ENCODE data around the gene ATXN10.
"Not testable (repeated sequence)": the region's sequence is repeated elsewhere in the genome, so short reads cannot be mapped to it uniquely, and the experiment has no call there.

The ATXN10 gene

DNA sequence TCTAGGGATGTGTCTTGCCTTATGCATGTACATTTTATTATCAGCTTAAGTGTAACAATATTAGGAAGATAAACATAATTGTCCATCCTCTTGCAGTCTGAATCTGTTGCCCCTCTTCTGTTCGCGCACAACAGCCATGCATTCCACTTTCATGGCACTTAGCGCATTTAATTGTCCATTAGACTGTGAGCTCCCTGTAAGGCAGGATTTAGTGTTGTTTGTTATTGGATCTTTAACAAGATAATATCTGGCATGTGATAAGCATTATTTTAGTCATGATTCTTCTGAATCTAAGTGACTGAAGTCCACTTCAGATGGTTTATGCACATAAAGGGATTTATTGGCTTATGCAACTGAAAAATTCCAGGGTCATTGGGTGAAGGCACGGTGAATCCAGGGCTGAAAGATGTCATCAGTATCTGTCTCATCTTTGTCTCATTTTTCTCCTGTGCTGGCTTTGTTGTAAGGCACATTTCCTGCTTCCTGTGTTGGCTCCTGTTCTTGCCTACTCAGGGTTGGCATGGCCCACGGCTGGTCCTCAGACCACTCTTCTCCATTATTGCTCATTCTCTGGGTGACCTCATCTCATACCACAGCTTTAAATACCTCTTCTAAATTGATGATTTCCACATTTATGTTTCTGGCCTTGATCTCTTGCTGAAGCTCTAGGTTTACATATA lies 37.6 kb downstream of the ATXN10 start:
- DNase-seq (ENCODE audit: low spot score) = peak; percentile 44

DNA sequence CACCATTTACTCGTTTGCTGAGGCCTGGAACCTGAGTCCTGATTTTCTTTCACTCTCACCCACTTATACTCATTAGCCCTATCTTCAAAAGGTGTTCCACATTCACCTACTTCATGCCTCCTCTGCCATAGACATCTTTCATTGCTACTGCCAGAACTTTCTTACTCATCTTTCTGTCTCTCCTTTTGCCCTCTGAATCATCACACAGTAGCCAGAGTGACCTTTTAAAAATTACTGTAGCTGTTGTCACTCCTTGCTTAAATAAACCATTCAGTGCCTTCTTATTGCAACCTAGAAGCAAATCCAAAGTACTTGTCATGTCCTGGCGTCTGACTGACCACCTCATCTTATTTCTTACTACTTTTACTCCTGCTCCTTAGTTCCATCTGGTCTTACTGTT lies 38.2 kb downstream of the ATXN10 start:
- no peak for DNase-seq (ENCODE audit: low spot score)

DNA sequence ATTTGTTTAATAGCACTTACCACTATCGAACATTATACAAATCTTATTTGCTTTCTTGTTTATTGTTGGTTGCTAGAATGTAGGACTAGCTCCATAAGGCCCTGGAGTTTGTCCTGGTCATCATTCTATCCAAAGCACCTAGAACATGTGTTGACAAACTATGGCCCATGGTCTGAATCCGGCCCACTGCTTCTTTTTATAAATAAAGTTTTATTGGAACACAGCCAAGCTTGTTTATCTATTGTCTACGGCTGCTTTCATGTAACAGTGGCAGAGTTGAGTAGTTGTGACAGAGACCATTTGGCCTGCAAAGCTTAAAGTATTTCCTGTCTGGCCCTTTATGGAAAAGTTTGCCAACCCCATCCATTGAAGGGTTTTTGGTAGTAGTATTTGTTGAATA lies 38.8 kb downstream of the ATXN10 start:
- no peak for DNase-seq (ENCODE audit: low spot score)

DNA sequence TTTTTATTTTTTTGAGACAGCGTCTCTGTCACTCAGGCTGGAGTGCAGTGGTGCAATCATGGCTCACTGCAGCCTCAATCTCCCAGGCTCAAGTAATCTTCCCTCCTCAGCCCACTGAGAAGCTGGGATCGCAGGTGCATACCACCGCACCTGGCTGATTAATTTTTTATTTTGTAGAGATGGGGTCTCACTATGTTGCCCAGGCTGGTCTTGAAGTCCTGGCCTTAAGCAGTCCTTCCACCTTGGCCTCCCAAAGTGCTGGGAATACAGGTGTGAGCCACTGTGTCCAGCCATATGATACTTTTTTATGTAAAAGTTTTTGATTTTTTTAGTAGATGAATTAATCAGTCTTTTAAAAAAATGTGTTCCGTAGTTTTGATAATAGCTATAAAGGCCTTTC lies 42.8 kb downstream of the ATXN10 start:
- not testable (repeated sequence) for DNase-seq (ENCODE audit: low spot score)

DNA sequence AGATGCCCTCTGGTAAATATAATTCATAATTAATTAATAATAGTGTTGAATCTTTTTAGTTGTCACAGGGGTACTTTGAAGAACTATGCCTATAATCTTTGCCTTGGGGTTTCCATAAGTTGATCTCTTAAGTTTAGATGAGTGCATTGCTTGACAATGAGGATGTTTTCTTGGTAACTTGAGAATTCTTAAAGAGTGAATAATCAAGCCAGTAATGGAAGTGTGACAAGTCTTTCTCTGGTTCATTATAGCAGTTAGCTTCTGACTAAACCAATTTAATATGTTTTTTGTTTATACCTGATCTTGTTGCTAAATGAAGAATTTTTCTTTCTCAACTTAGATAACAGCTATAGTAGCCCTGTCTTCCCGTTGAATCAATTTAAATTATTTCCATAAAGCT lies 46.2 kb downstream of the ATXN10 start:
- DNase-seq (ENCODE audit: low spot score) = no peak

DNA sequence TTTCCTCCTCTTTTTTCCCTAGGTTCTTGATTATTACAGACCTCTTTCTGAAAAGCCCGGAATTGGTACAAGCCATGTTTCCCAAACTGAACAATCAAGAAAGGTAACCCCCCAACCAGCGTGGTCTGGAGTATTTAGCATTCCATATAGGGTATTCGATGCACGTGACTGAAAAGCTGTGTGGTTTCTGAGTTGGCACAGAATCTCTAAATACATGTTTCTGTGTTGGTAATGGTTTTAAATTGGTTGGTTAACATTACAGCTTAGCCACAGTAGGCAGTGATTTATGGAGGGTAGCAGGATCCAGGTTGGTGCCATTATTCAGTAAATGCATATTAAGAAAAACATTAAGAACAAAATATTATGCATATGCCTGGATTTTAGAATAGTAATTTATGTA lies 46.8 kb downstream of the ATXN10 start:
- no peak for DNase-seq (ENCODE audit: low spot score)

DNA sequence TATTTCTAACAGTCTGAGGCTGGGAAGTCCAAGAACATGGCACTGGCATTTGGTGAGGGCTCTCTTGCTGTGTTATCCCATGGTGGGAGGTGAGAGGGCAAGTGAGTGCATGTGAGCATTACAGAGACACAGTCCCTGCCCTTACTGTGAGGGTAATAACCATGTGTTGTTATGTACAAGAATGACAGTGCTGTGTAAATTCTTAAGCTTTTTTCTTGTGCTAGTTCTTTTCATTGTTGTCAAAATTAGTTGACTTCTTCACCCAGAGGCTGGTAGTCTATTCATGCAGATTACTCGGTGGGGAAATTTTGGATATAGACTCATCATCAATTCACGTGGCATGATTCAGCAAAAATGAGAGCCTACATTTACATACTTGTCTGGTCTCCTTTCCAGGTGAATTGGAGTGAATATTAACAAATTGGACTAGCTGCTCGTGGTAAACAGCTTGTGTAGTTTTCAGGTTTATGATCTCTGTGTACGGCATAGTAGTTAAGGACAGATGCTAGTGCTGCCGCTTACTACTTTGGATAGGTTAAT lies 49.3 kb downstream of the ATXN10 start:
- DNase-seq (ENCODE audit: low spot score) = no peak

DNA sequence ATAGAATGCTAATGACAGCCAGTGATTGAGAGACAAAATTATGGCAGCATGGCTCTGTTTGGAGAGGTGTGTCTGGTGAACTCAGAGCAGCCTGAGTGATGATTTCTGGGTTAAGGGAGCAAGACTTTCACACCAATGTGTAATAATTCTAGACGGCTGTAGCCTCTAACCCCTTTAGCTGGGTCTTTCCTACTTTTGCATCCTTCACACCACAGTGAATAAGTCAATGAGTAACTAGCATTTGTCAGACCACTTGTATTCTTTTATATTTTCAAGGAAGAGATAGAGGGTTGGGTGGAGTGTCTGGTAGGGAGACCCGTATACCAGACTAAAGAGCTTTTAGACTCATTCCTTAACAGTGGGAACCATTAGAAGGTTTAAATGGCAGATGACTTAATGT lies 50.4 kb downstream of the ATXN10 start:
- DNase-seq (ENCODE audit: low spot score) = no peak

DNA sequence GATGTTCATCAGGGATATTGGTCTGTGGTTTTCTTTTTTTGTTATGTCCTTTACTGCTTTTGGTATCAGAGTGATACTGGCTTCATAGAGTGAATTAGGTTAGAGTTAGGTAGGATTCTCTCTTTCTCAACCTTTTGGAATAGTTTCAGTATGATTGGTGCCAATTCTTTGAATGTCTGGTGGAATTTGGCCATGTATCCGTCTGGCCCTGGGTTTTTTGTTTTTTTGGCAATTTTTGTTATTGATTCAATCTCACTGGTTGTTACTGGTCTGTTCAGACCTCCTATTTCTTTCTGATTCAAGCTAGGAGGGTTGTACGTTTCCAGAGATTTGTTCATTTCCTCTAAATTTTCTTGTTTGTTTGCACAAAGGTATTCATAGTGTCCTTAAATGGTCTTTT lies 54.4 kb downstream of the ATXN10 start:
- no peak for DNase-seq (ENCODE audit: low spot score)

DNA sequence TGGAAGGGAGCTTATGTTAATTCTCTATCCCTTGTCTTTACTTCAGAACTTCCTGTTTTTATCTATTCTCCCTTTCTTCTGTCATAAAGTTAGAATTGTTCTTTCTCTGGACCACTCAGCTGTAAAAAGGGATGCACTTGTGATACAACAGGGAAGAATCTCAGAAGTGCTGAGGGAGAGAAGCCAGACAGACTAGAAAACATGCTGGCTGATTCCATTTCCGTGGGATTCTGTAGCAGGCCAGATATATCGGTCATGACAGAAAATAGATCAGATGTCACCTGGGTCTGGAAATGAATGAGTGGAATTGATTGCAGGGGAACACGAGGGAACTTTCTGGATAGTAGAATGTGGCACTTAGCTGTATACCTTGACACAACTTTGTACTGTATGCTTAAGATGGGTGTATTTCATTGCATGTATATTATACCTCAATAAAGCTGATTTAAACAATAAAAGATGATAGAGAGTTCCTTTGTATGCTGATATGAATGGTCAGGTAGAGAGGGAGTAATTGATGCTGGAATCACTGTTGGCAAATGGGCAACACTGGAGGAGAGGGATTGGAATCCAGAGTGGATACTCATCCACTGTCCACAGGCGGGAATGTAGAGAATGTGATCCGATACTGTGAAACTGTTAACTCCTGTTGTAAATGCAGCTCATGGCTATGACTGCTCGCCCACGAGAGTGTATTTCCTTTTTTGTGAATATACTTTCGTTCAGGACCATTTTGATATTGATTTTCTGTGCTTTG lies 59.6 kb downstream of the ATXN10 start:
- no peak for DNase-seq (ENCODE audit: low spot score)

DNA sequence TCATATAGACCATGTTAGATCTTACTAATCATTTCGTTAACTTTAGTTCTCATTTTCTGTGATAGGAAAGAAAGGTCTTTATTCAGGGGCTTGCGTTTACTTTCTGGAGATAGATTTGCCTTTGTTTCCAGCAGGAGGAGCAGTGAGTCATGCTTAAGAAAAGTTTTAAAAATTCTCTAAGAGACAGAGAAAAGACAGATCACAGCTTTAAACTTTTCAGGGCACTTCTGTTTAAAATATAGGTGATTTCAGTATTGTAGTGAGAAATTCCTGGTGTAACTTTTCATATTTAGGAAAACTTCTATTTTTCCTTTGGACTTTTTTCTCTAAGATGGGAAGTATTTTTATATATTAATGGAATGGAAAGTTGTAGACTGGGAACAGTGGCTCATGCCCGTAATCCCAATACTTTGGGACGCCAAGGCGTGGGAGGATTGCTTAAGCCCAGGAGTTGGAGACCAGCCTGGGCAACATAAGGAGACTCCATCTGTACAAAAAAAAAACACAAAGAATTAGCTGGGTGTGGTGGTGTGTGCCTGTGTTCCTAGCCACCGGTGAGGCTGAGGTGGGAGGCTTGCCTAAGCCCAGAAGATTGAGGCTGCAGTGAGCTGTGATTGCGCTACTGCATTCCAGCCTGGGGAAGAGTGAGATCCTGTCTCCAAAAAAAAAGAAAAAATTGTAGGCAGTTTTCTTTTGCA lies 60.3 kb downstream of the ATXN10 start:
- DNase-seq (ENCODE audit: low spot score) = no peak

DNA sequence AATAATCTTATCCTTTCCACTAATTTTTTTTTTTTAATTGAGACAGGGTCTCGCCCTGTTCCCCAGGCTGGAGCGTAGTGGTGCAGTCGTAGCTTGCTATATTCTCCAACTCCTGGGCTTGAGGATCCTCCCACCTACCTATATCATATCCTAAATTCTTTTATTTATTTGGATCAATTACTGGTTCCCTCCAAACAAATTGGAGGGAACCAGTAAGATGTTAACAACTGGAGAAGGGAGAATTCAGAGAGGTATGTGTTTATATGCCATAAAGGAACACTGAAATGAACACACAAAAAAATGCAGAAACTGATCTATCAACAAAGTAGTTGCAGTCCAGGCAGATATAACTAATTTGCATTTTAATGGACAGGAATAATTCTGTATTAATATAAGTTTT lies 63.6 kb downstream of the ATXN10 start:
- DNase-seq (ENCODE audit: low spot score) = no peak

DNA sequence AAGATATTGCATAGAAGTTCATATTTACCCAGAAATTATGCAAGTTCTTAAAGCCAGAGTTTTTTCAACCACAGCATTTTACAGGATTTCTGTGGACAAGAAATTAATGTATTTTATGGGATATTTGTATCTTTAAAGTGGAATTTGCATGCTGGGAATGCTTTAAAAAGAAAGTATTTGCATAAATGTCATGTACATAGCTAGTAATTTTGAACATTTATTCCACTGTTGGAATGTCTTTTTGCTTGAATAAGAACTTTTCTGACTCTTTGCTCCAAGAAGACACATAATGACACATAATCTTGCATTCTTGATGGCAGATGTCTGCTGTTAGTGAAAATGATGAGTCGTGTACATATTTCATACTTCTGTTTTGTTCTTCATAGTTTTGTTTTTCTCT lies 66.6 kb downstream of the ATXN10 start:
- DNase-seq (ENCODE audit: low spot score) = no peak

DNA sequence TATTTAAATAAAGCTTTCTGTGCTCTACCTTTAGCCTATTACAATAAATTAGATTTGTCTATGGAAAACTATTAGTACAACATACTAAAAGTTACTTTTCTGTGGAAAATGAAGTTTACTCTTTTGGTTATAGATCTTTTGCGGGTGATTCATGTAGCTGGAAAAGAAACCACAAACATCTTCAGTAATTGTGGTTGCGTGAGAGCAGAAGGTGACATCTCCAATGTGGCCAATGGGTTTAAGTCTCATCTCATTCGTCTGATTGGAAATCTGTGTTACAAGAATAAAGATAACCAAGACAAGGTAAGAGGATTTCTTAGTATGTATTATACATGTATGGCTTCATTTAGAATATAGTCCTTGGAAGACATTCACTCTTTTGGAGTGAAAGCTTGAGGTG lies 68.6 kb downstream of the ATXN10 start:
- no peak for DNase-seq (ENCODE audit: low spot score)

DNA sequence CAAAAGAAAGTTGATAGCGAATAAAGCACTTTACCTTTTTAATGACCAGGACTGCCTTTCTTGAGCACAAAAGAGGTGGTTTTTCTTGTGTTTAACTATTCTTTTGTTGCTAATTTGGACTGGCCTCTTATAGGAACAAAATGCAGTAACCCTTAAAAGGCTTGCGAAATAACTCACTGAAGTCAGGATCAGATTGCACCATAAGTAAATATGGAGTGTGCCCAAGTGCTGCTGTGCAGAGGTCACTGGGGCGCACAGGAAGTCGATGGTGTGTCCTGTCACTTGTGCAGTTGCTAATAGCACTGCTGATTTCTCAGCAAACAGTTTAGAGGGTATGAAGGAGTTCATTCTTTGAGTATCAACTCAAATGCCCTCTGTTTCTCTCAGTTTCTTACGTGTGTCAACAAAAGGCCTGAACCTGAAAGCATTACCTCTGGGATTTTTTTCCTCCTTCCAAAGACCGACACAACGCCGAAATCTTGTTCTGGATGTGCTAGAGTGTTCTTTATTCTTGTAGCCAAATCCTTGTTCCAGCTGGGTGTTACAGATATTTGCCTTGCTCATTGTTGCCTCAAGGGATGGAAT lies 71.3 kb downstream of the ATXN10 start:
- no peak for DNase-seq (ENCODE audit: low spot score)

DNA sequence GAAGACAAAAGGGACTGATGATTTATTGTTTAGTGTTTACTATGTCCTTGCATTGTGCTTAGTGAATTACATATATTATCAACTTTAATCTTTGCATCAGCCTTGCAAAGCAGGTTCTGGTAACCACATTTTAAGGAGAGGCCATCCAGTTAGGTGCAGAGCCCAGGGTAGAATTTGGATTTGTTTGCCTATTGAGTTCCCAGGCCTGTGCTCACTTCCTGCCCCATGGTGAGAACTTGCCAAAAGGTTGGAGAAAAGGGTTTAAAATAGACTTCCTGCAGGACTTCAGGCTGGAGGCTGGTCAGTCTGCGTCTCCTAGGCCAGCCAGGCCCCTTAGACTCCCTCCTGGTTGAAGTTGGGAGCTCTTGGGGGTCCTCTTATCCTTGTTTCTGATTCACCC lies 72.1 kb downstream of the ATXN10 start:
- no peak for DNase-seq (ENCODE audit: low spot score)

DNA sequence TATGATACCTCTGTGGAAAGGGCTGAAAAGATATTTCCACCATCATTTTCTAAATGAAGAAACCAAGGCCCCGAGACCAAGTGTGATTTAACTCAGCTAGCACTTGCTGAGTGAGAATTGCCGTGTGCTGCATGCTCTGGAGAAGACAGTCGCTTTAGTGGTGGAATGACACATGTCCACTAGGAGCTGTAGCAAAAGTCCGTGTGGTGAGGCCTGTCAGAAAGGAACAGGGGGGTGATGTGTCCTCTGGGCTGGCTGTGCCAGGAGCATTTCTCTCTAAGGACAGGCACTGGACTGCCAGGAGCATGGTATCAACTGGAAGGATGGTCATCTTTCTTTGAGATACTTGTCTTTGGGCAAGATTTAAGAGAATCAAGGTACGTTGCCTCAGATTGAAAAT lies 72.8 kb downstream of the ATXN10 start:
- DNase-seq (ENCODE audit: low spot score) = no peak

DNA sequence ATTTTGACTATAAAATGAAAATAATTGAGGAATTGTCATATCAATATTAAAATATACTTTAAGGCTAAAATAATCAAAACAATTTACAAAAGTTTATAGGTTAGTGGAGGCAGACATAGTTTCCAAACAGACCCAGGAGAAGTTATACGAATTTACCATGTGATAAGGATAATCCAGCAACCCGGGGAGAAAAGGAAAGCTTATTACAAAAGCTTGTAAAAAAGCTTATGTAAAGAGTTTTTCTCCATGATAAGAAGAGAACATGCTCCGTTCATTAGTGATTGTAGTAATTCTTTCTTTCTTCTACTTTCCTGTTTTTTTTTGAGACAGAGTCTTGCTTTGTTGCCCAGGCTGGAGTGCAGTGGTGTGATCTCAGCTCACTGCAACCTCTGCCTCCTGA lies 79.0 kb downstream of the ATXN10 start:
- no peak for DNase-seq (ENCODE audit: low spot score)

DNA sequence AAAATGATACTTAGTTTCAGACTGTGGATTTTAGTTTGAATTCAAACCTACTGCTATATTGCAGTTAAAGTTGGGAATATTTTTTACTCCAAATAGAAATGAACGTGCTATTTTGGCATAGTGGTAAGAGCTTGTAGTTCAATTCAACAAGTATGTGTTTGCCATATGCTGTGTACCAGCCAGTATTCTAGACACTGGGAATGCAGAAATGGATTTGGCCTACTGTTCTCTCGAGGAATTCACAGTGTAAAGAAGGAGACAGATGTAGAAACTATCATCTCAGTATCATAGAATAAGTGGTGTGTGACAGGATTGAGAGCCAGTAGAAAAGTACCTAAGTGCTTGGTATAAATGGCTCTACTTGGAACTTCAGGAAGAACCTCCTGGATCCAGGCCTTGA lies 80.4 kb downstream of the ATXN10 start:
- no peak for DNase-seq (ENCODE audit: low spot score)

DNA sequence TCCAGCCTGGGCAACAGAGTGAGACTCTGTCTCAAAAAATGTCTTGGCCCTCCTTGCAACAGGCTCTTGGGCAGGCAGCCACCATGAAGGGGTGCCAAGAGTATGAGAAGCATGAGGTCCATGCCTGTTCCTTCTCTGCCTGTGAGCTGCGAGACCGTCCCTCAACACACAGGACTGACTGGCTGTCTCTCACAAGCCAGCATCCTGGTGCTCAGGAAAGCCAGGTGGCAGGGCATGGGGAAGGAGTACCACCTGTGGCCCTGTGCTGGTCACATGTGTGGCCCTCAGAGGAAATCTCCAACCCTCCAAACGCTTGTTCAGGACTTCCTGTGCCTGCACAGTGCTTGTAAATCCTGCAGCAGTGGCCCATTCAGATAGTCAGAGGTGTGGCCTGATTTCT lies 83.2 kb downstream of the ATXN10 start:
- no peak for DNase-seq (ENCODE audit: low spot score)

DNA sequence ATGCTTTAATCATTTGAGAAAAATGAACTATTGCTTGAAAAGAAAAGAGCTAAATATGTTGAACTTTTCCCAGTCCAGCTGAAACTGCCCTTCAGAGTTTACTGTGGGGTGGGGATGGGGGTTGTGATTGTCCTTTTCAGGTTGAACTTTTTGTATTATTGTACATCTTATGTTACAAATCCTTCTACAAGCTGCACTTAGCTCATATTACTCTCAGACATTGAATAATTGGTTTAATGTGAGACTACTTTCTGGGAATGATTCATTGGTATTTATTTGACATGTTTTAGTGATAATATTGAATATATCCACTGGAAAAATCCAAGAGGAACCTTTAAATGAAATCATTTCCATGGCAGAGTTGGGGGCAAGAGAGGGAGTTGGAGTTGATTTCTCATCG lies 84.9 kb downstream of the ATXN10 start:
- no peak for DNase-seq (ENCODE audit: low spot score)

DNA sequence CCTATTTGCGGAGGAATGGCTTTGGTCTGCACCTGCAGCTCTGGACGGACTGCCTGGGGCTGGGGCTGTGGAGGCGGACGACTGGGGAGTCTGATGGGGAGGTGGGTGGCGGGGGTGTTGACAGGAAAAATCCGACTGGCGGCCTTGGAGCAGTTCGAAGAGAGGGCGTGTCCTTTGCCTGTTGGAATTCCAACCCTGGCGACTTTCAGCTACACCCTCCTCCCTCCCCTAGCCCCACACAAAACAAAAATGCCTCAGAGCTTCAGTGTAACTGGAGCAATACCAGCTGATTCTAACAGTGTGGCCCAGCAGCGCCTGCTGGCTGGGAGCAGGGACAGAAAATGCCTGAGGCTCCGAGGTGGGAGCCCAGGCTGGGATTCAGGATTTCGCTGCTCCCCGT lies 85.4 kb downstream of the ATXN10 start:
- no peak for DNase-seq (ENCODE audit: low spot score)
